ENCODE measurements around the gene ATRX.

The ATRX gene

DNA sequence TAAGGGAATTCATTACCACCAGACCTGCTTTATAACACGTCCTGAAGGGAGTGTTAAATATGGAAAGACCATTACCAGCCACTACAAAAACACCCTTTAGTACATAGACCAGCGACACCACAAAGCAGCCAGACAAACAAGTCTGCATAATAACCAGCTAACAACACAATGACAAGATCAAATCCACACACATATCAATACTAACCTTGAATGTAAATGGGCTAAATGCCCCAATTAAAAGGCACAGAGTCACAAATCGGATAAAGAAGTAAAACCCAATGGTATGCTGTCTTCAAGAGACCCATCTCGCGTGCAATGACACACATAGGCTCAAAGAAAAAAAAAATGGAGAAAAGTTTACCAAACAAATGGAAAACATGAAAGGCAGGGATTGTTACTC lies 302.0 kb downstream of the ATRX start:
- DNase-seq: no peak

DNA sequence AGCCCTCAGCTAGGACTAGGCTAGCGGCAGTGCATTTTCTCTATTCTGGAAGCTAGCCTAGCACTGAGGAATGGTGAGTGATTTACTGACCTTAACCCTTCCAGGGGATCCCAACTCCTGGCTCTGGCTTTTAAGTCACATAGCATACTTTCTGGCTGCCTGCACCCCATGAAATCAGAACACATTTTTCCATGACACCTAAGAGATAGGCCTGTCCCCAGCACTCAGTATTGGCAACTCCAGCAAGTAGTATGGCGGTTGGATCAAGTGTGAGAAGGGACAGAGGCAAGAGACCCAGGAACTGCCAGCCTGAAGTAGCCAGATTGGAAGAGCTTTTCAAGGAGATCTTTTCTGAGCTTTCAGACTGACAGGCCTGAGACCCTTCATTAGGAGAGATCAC lies 330.6 kb downstream of the ATRX start:
- no peak for DNase-seq

Data from inflammatory macrophage treated with lipopolysaccharide for 4 hours (primary cell).